Gastroesophageal sphincter (tissue), 3 donors: ENCODE measurements around the gene JSRP1.

Source experiments
- EP300 ChIP-seq: sonication (generic); formaldehyde crosslinking; IDR thresholded peaks from one replicate; pipeline ENCODE4 v1.6.1; 2017; ENCODE audit warnings: antibody characterized with exemption, mild to moderate bottlenecking
- POLR2A ChIP-seq, 2 donors: fragments of 450-650 bp; IDR thresholded peaks; one replicate each; pipeline ENCODE4 v1.6.1; 2017; ENCODE audit warnings: antibody characterized with exemption in 2 of 2, mild to moderate bottlenecking in 2 of 2, moderate library complexity in 1 of 2
- TF ChIP-seq, protein P1 (sequence below), 4 experiments: fragments of 200-600 bp in 2 of 4; fragments of 450-650 bp in 2 of 4; sonication (generic) in 1 of 4; IDR thresholded peaks; one replicate each; pipeline ENCODE4 v1.5.1; 2017 to 2019; ENCODE audit warnings: antibody characterized with exemption in 4 of 4, mild to moderate bottlenecking in 2 of 4, moderate library complexity in 2 of 4

DNA sequence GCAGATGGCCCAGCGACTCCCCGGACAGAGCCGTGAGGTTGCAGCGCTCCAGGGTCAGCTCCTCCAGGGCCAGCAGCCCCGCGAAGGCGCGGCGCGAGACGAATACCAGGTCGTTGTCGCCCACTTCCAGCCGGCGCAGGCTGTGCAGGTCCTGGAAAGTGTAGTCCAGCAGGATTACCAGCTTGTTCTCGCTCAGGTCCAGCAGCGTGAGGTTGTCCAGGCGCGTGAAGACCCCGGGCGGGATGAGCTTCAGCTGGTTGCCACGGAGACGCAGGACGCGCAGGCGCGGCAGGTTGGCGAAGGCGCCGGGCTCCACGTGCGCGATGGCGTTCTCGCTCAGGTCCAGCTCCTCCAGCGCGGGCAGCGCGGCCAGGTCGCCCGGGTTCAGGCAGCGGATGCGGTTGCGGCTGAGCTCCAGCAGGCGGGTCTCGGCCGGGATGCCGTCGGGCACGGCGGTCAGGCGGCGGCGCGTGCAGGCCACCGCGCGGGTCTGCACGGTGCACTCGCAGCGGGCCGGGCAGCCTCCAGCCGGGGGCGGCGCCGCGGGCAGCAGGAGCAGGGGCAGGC is 35.1 kb upstream of the JSRP1 start:
- TF ChIP-seq, protein P1, sequence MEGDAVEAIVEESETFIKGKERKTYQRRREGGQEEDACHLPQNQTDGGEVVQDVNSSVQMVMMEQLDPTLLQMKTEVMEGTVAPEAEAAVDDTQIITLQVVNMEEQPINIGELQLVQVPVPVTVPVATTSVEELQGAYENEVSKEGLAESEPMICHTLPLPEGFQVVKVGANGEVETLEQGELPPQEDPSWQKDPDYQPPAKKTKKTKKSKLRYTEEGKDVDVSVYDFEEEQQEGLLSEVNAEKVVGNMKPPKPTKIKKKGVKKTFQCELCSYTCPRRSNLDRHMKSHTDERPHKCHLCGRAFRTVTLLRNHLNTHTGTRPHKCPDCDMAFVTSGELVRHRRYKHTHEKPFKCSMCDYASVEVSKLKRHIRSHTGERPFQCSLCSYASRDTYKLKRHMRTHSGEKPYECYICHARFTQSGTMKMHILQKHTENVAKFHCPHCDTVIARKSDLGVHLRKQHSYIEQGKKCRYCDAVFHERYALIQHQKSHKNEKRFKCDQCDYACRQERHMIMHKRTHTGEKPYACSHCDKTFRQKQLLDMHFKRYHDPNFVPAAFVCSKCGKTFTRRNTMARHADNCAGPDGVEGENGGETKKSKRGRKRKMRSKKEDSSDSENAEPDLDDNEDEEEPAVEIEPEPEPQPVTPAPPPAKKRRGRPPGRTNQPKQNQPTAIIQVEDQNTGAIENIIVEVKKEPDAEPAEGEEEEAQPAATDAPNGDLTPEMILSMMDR (IDR thresholded peaks at IDR 0.05): no peak
- TF ChIP-seq POLR2A (IDR thresholded peaks at IDR 0.05) (no peak), EP300 (no peak)
